T-helper 1 cell treated with Interleukin-12 subunit alpha and Interleukin-12 subunit beta and Interleukin-4 antibody, amounts not matched to agents 30 μg/mL and 1 μg/mL, for 36 hours (primary cell): ENCODE results near the gene CCDC30.
"Not testable (repeated sequence)": the region's sequence is repeated elsewhere in the genome, so short reads cannot be mapped to it uniquely, and the experiment has no call there.

Experiments
- H3K27ac Mint-ChIP-seq: one replicate; pipeline ENCODE4 v1.8.0; 2021; ENCODE audit warnings: mild to moderate bottlenecking, mixed read lengths
- H3K27me3 Mint-ChIP-seq: one replicate; pipeline ENCODE4 v1.8.0; 2021; ENCODE audit warnings: low read depth, mixed read lengths
- H3K36me3 Mint-ChIP-seq: one replicate; pipeline ENCODE4 v1.8.0; 2021; ENCODE audit warnings: low read depth, mixed read lengths
- H3K4me1 Mint-ChIP-seq: one replicate; pipeline ENCODE4 v1.8.0; 2021; ENCODE audit warnings: low read depth, mixed read lengths
- H3K4me3 Mint-ChIP-seq: one replicate; pipeline ENCODE4 v1.8.0; 2021; ENCODE audit warnings: mild to moderate bottlenecking, moderate library complexity, mixed read lengths
- H3K9me3 Mint-ChIP-seq: one replicate; pipeline ENCODE4 v1.8.0; 2021; ENCODE audit warnings: mixed read lengths

CCDC30 gene

GRCh38 chr1:42675467-42675866, 212.4 kb downstream of the CCDC30 start:
- Mint-ChIP-seq H3K4me3 (no peak overlapping the region), H3K27me3 (no peaks in the 10 kb centered on the region), H3K36me3 (peaks cover 32% of the 10 kb centered on the region), H3K4me1 (peaks cover 8% of the 10 kb centered on the region), H3K9me3 (no peaks in the 10 kb centered on the region), H3K27ac (no peak overlapping the region)

- no peak overlapping the region for H3K4me3 Mint-ChIP-seq
- peaks cover 29% of the 10 kb centered on the region for H3K36me3 Mint-ChIP-seq
- no peaks in the 10 kb centered on the region for H3K9me3 Mint-ChIP-seq
- no peaks in the 10 kb centered on the region for H3K27me3 Mint-ChIP-seq
- H3K4me1 Mint-ChIP-seq: peaks cover 17% of the 10 kb centered on the region
- no peak overlapping the region for H3K27ac Mint-ChIP-seq
Observed at GRCh38 chr1:42676534-42677087, 213.5 kb downstream of the CCDC30 start.

GRCh38 chr1:42679364-42679983, 216.4 kb downstream of the CCDC30 start:
- no peak overlapping the region for H3K4me3 Mint-ChIP-seq
- H3K27me3 Mint-ChIP-seq: no peaks in the 10 kb centered on the region
- no peak overlapping the region for H3K27ac Mint-ChIP-seq
- H3K9me3 Mint-ChIP-seq: no peaks in the 10 kb centered on the region
- H3K4me1 Mint-ChIP-seq: peaks cover 27% of the 10 kb centered on the region
- H3K36me3 Mint-ChIP-seq: peaks cover 29% of the 10 kb centered on the region

GRCh38 chr1:42680055-42680454, 217.0 kb downstream of the CCDC30 start:
- Mint-ChIP-seq H3K27me3 (no peaks in the 10 kb centered on the region), H3K4me3 (peak overlapping the region; percentile 15), H3K9me3 (no peaks in the 10 kb centered on the region), H3K4me1 (peaks cover 33% of the 10 kb centered on the region), H3K27ac (no peak overlapping the region), H3K36me3 (peaks cover 33% of the 10 kb centered on the region)

- peaks cover 28% of the 10 kb centered on the region for H3K36me3 Mint-ChIP-seq
- H3K27me3 Mint-ChIP-seq: no peaks in the 10 kb centered on the region
- peak overlapping the region; percentile 96 for H3K27ac Mint-ChIP-seq
- no peaks in the 10 kb centered on the region for H3K9me3 Mint-ChIP-seq
- peaks cover 41% of the 10 kb centered on the region for H3K4me1 Mint-ChIP-seq
- H3K4me3 Mint-ChIP-seq: peak overlapping the region; percentile 87
Observed at GRCh38 chr1:42680921-42681683, 218.0 kb downstream of the CCDC30 start.

- Mint-ChIP-seq H3K36me3 (peaks cover 24% of the 10 kb centered on the region), H3K4me3 (peak within 1 kb of the TSS; percentile 97), H3K27me3 (no peaks in the 10 kb centered on the region), H3K9me3 (no peaks in the 10 kb centered on the region), H3K27ac (peak within 1 kb of the TSS; percentile 96), H3K4me1 (peaks cover 48% of the 10 kb centered on the region)
Observed at GRCh38 chr1:42681741-42682483, 218.8 kb downstream of the CCDC30 start, which contains the start of gene YBX1. Gene YBX1, plus strand, starts transcription at chr1:42682418. Its CDS starts 148 bp downstream, at chr1:42682566.

- H3K4me1 Mint-ChIP-seq: peaks cover 49% of the 10 kb centered on the region
- peaks cover 24% of the 10 kb centered on the region for H3K36me3 Mint-ChIP-seq
- not testable (repeated sequence) for H3K27me3 Mint-ChIP-seq, H3K9me3 Mint-ChIP-seq
- peak overlapping the region; percentile 96 for H3K27ac Mint-ChIP-seq
- peak overlapping the region; percentile 87 for H3K4me3 Mint-ChIP-seq
Observed at GRCh38 chr1:42682484-42682738, 219.3 kb downstream of the CCDC30 start.

- no peaks in the 10 kb centered on the region for H3K27me3 Mint-ChIP-seq
- H3K4me1 Mint-ChIP-seq: peaks cover 54% of the 10 kb centered on the region
- H3K27ac Mint-ChIP-seq: peak overlapping the region; percentile 90
- no peaks in the 10 kb centered on the region for H3K9me3 Mint-ChIP-seq
- peak overlapping the region; percentile 97 for H3K4me3 Mint-ChIP-seq
- peaks cover 29% of the 10 kb centered on the region for H3K36me3 Mint-ChIP-seq
Observed at GRCh38 chr1:42682739-42683531, 219.8 kb downstream of the CCDC30 start.

- H3K27me3 Mint-ChIP-seq: no peaks in the 10 kb centered on the region
- peak overlapping the region; percentile 97 for H3K4me3 Mint-ChIP-seq
- peaks cover 63% of the 10 kb centered on the region for H3K4me1 Mint-ChIP-seq
- peak overlapping the region; percentile 90 for H3K27ac Mint-ChIP-seq
- H3K9me3 Mint-ChIP-seq: no peaks in the 10 kb centered on the region
- H3K36me3 Mint-ChIP-seq: peaks cover 29% of the 10 kb centered on the region
Observed at GRCh38 chr1:42684139-42684538, 221.1 kb downstream of the CCDC30 start.

- Mint-ChIP-seq H3K27ac (peak overlapping the region; percentile 57), H3K9me3 (no peaks in the 10 kb centered on the region), H3K36me3 (peaks cover 29% of the 10 kb centered on the region), H3K4me1 (peaks cover 64% of the 10 kb centered on the region), H3K27me3 (no peaks in the 10 kb centered on the region), H3K4me3 (no peak overlapping the region)
Observed at GRCh38 chr1:42686418-42686817, 223.3 kb downstream of the CCDC30 start.

- H3K4me1 Mint-ChIP-seq: peaks cover 62% of the 10 kb centered on the region
- H3K9me3 Mint-ChIP-seq: no peaks in the 10 kb centered on the region
- no peak overlapping the region for H3K27ac Mint-ChIP-seq
- no peaks in the 10 kb centered on the region for H3K27me3 Mint-ChIP-seq
- no peak overlapping the region for H3K4me3 Mint-ChIP-seq
- peaks cover 18% of the 10 kb centered on the region for H3K36me3 Mint-ChIP-seq
Observed at GRCh38 chr1:42689912-42690311, 226.8 kb downstream of the CCDC30 start.

GRCh38 chr1:42690477-42691156, 227.5 kb downstream of the CCDC30 start:
- H3K4me3 Mint-ChIP-seq: no peak overlapping the region
- H3K4me1 Mint-ChIP-seq: peaks cover 62% of the 10 kb centered on the region
- H3K27me3 Mint-ChIP-seq: no peaks in the 10 kb centered on the region
- H3K27ac Mint-ChIP-seq: peak overlapping the region; percentile 31
- no peaks in the 10 kb centered on the region for H3K9me3 Mint-ChIP-seq
- H3K36me3 Mint-ChIP-seq: peaks cover 19% of the 10 kb centered on the region

GRCh38 chr1:42691157-42691498, 228.0 kb downstream of the CCDC30 start:
- H3K4me3 Mint-ChIP-seq: no peak overlapping the region
- H3K9me3 Mint-ChIP-seq: no peaks in the 10 kb centered on the region
- H3K36me3 Mint-ChIP-seq: peaks cover 22% of the 10 kb centered on the region
- no peak overlapping the region for H3K27ac Mint-ChIP-seq
- H3K27me3 Mint-ChIP-seq: no peaks in the 10 kb centered on the region
- peaks cover 59% of the 10 kb centered on the region for H3K4me1 Mint-ChIP-seq

GRCh38 chr1:42692461-42692860, 229.4 kb downstream of the CCDC30 start:
- Mint-ChIP-seq H3K4me3 (no peak overlapping the region), H3K9me3 (no peaks in the 10 kb centered on the region), H3K36me3 (peaks cover 31% of the 10 kb centered on the region), H3K27ac (no peak overlapping the region), H3K4me1 (peaks cover 50% of the 10 kb centered on the region), H3K27me3 (no peaks in the 10 kb centered on the region)
